Fibroblast of lung (primary cell): Measurements from ENCODE around the gene CENPP.

Experiments used
- CTCF ChIP-seq, 2 donors: IDR thresholded peaks in 1 of 2; conservative IDR thresholded peaks in 1 of 2; 1 replicate in 1 of 2; 2 replicates in 1 of 2; pipeline ENCODE4 v1.5.1; 2011 to 2012; ENCODE audit warnings: low read length in 2 of 2, control low read depth in 1 of 2, inconsistent platforms in 1 of 2, low read depth in 1 of 2, mild to moderate bottlenecking in 1 of 2
- EZH2 ChIP-seq: IDR thresholded peaks from 2 replicates; pipeline ENCODE4 v1.5.1; 2012; ENCODE audit warnings: low read length, control low read depth, mild to moderate bottlenecking; ENCODE audit errors: missing control alignments

GRCh38 chr9:92589923-92590322, 264.2 kb downstream of the CENPP start:
- no peak for TF ChIP-seq CTCF (conservative IDR thresholded peaks at IDR 0.05 in 1 of 2, IDR thresholded peaks at IDR 0.05 in 1 of 2; ENCODE audit: low read depth in 1 of 2, low read length in 2 of 2)
- TF ChIP-seq EZH2, result no peak
